GM19452 (cell line): ENCODE results near the gene SIVA1.
A peak's percentile ranks its signal among the peaks of the same experiment; 100 is the strongest.

ENCODE experiments used
- ATAC-seq: cut with Tn5 transposase; IDR thresholded peaks from one replicate; pipeline ENCODE4 v1.9.1; 2021; ENCODE audit not compliant: unreplicated experiment

Gene SIVA1

GRCh38 chr14:104752735-104753527 is at the start of gene SIVA1:
SIVA1 (plus strand) TSS chr14:104753147; CDS start chr14:104753202, 55 bp downstream.
- peak; percentile 90 for ATAC-seq

- ATAC-seq: no peak
These were observed 49.7 kb upstream of the SIVA1 start for GRCh38 chr14:104703269-104703668.

- no peak for ATAC-seq
These were observed 48.7 kb upstream of the SIVA1 start for GRCh38 chr14:104704252-104704651.

GRCh38 chr14:104705340-104706047 is 47.5 kb upstream of the SIVA1 start:
- no peak for ATAC-seq

GRCh38 chr14:104706733-104707607 is 46.0 kb upstream of the SIVA1 start:
- no peak for ATAC-seq

- ATAC-seq: no peak
These were observed 45.0 kb upstream of the SIVA1 start for GRCh38 chr14:104707608-104708595.

- no peak for ATAC-seq
These were observed 44.2 kb upstream of the SIVA1 start for GRCh38 chr14:104708606-104709268.

GRCh38 chr14:104709387-104710039 is 43.4 kb upstream of the SIVA1 start:
- no peak for ATAC-seq

GRCh38 chr14:104710071-104710735 is 42.7 kb upstream of the SIVA1 start:
- no peak for ATAC-seq

GRCh38 chr14:104712881-104713734 is 39.8 kb upstream of the SIVA1 start:
- ATAC-seq: no peak

GRCh38 chr14:104714066-104714465 is 38.9 kb upstream of the SIVA1 start:
- ATAC-seq: no peak

GRCh38 chr14:104714681-104715080 is 38.3 kb upstream of the SIVA1 start:
- ATAC-seq: no peak

GRCh38 chr14:104715416-104715815 is 37.5 kb upstream of the SIVA1 start:
- ATAC-seq: no peak

GRCh38 chr14:104715871-104716270 is 37.1 kb upstream of the SIVA1 start:
- no peak for ATAC-seq

- ATAC-seq: no peak
These were observed 35.8 kb upstream of the SIVA1 start for GRCh38 chr14:104717137-104717536.

GRCh38 chr14:104717646-104718045 is 35.3 kb upstream of the SIVA1 start:
- no peak for ATAC-seq

GRCh38 chr14:104718147-104718546 is 34.8 kb upstream of the SIVA1 start:
- no peak for ATAC-seq

- no peak for ATAC-seq
These were observed 34.1 kb upstream of the SIVA1 start for GRCh38 chr14:104718871-104719270.
